ENCODE results near the gene AIP. TPM values are rescaled to one million over a fixed set of nuclear protein-coding genes. Genes with fewer than 3 reads are reported as not detected.

Gene AIP
- total RNA-seq, 1 donor from 2014 or later = 39.5 TPM

GRCh38 chr11:67442504-67443404 lies 40.1 kb upstream of the AIP start:
- no peaks in the 10 kb centered on the region for H3K9me3 Mint-ChIP-seq (ENCODE audit: low read depth)
- H3K4me3 Mint-ChIP-seq (ENCODE audit: low read depth) = peak overlapping the region; percentile 85
- H3K4me1 Mint-ChIP-seq (ENCODE audit: low read depth) = peaks cover 5% of the 10 kb centered on the region
- DNase-seq (ENCODE audit: low spot score, unreplicated experiment) = no peak
- H3K27ac Mint-ChIP-seq = peak overlapping the region; percentile 86
- no peak for TF ChIP-seq CTCF (IDR thresholded peaks at IDR 0.05; ENCODE audit: unreplicated experiment)
- no peaks in the 10 kb centered on the region for H3K36me3 Mint-ChIP-seq (ENCODE audit: insufficient read depth)
- H3K27me3 Mint-ChIP-seq = no peaks in the 10 kb centered on the region

- no peak for DNase-seq (ENCODE audit: low spot score, unreplicated experiment)
- no peak for TF ChIP-seq CTCF (IDR thresholded peaks at IDR 0.05; ENCODE audit: unreplicated experiment)
- no peak overlapping the region for H3K27ac Mint-ChIP-seq
- no peaks in the 10 kb centered on the region for H3K9me3 Mint-ChIP-seq (ENCODE audit: low read depth)
- peak overlapping the region; percentile 82 for H3K4me3 Mint-ChIP-seq (ENCODE audit: low read depth)
- peaks cover 5% of the 10 kb centered on the region for H3K4me1 Mint-ChIP-seq (ENCODE audit: low read depth)
- no peaks in the 10 kb centered on the region for H3K36me3 Mint-ChIP-seq (ENCODE audit: insufficient read depth)
- peaks cover 4% of the 10 kb centered on the region for H3K27me3 Mint-ChIP-seq
Measured at GRCh38 chr11:67445515-67445914, 37.3 kb upstream of the AIP start.

- no peaks in the 10 kb centered on the region for H3K36me3 Mint-ChIP-seq (ENCODE audit: insufficient read depth)
- H3K4me3 Mint-ChIP-seq (ENCODE audit: low read depth) = no peak overlapping the region
- TF ChIP-seq CTCF (IDR thresholded peaks at IDR 0.05; ENCODE audit: unreplicated experiment) = no peak
- H3K9me3 Mint-ChIP-seq (ENCODE audit: low read depth) = no peaks in the 10 kb centered on the region
- H3K27ac Mint-ChIP-seq = no peak overlapping the region
- DNase-seq (ENCODE audit: low spot score, unreplicated experiment) = no peak
- H3K4me1 Mint-ChIP-seq (ENCODE audit: low read depth) = peaks cover 3% of the 10 kb centered on the region
- peaks cover 4% of the 10 kb centered on the region for H3K27me3 Mint-ChIP-seq
Measured at GRCh38 chr11:67448220-67448609, 34.6 kb upstream of the AIP start.

GRCh38 chr11:67449116-67449844 lies 33.5 kb upstream of the AIP start:
- H3K27me3 Mint-ChIP-seq = peaks cover 4% of the 10 kb centered on the region
- no peaks in the 10 kb centered on the region for H3K36me3 Mint-ChIP-seq (ENCODE audit: insufficient read depth)

More at GRCh38 chr11:67449116-67449844, 33.5 kb upstream of the AIP start:
- TF ChIP-seq CTCF (IDR thresholded peaks at IDR 0.05; ENCODE audit: unreplicated experiment) = no peak
- Mint-ChIP-seq H3K4me1 (ENCODE audit: low read depth) (peaks cover 3% of the 10 kb centered on the region), H3K9me3 (ENCODE audit: low read depth) (no peaks in the 10 kb centered on the region), H3K4me3 (ENCODE audit: low read depth) (no peak overlapping the region), H3K27ac (no peak overlapping the region)
- no peak for DNase-seq (ENCODE audit: low spot score, unreplicated experiment)

Measured in progenitor cell of endocrine pancreas (in vitro differentiated cells).